Skeletal muscle tissue (tissue), 4 donors: ENCODE measurements around the gene NCKAP5. TPM values are rescaled to one million over a fixed set of nuclear protein-coding genes. Genes with fewer than 3 reads are reported as not detected.

Experiments
- H3K27ac ChIP-seq: one replicate; pipeline ENCODE4 v1.7.0; 2013; ENCODE audit warnings: mild to moderate bottlenecking, low read depth, low read length, inconsistent platforms
- H3K27me3 ChIP-seq, 3 donors: one replicate each; pipeline ENCODE4 v1.7.0; 2013; ENCODE audit warnings: low read length in 3 of 3; ENCODE audit not compliant: control insufficient read depth in 3 of 3, insufficient read depth in 3 of 3
- H3K36me3 ChIP-seq, 3 donors: one replicate each; pipeline ENCODE4 v1.7.0; 2013; ENCODE audit warnings: low read length in 3 of 3; ENCODE audit not compliant: control insufficient read depth in 3 of 3, insufficient read depth in 3 of 3
- H3K4me1 ChIP-seq, 3 donors: one replicate each; pipeline ENCODE4 v1.7.0; 2013; ENCODE audit warnings: low read length in 3 of 3, mild to moderate bottlenecking in 3 of 3; ENCODE audit not compliant: control insufficient read depth in 3 of 3, insufficient read depth in 3 of 3
- H3K4me3 ChIP-seq, 3 donors: one replicate each; pipeline ENCODE4 v1.7.0; 2013; ENCODE audit warnings: low read length in 3 of 3
- H3K9ac ChIP-seq, 3 donors: one replicate each; pipeline ENCODE4 v1.7.0; 2013; ENCODE audit warnings: low read length in 3 of 3, mild to moderate bottlenecking in 3 of 3, moderate library complexity in 2 of 3, low read depth in 1 of 3
- H3K9me3 ChIP-seq, 3 donors: one replicate each; pipeline ENCODE4 v1.7.0; 2013; ENCODE audit warnings: low read length in 3 of 3; ENCODE audit not compliant: control insufficient read depth in 3 of 3
- total RNA-seq: library from RNA; depleted of rRNA; stranded (reverse); fragments of >200 nt; gene quantifications from one replicate; pipeline ENCODE4 v1.2.3, GENCODE V29; 2014
- donor health status: Osteomylitis.

Gene NCKAP5
- total RNA-seq, 1 donor from 2014 or later, result 5.7 TPM

- Histone ChIP-seq H3K36me3 (no peaks in the 10 kb centered on the region), H3K4me3 (no peak overlapping the region), H3K27me3 (no peaks in the 10 kb centered on the region), H3K27ac (no peak overlapping the region), H3K9ac (no peak overlapping the region), H3K9me3 (no peaks in the 10 kb centered on the region), H3K4me1 (no peaks in the 10 kb centered on the region)
These were observed 555.2 kb downstream of the NCKAP5 start for GRCh38 chr2:133012847-133013734.

GRCh38 chr2:133004623-133005022 is 563.6 kb downstream of the NCKAP5 start:
- Histone ChIP-seq H3K36me3 (no peaks in the 10 kb centered on the region), H3K27me3 (no peaks in the 10 kb centered on the region), H3K27ac (no peak overlapping the region), H3K9me3 (peaks cover 0 to 2% (median 0%) of the 10 kb centered on the region in 3 donors), H3K4me1 (no peaks in the 10 kb centered on the region), H3K9ac (no peak overlapping the region), H3K4me3 (no peak overlapping the region)

GRCh38 chr2:132999421-132999820 is 568.8 kb downstream of the NCKAP5 start:
- Histone ChIP-seq H3K36me3 (no peaks in the 10 kb centered on the region), H3K27ac (no peak overlapping the region), H3K9me3 (no peaks in the 10 kb centered on the region), H3K9ac (no peak overlapping the region), H3K4me1 (no peaks in the 10 kb centered on the region), H3K4me3 (no peak overlapping the region), H3K27me3 (no peaks in the 10 kb centered on the region)

- no peaks in the 10 kb centered on the region for H3K36me3 ChIP-seq
- H3K27ac ChIP-seq, result no peak overlapping the region
- H3K9ac ChIP-seq, result no peak overlapping the region
- H3K9me3 ChIP-seq, result no peaks in the 10 kb centered on the region
- H3K4me1 ChIP-seq, result no peaks in the 10 kb centered on the region
- no peak overlapping the region for H3K4me3 ChIP-seq
- H3K27me3 ChIP-seq, result no peaks in the 10 kb centered on the region
These were observed 570.0 kb downstream of the NCKAP5 start for GRCh38 chr2:132998221-132998620.

GRCh38 chr2:132991471-132992045 is 576.7 kb downstream of the NCKAP5 start:
- Histone ChIP-seq H3K9me3 (no peaks in the 10 kb centered on the region), H3K27ac (no peak overlapping the region), H3K4me1 (no peaks in the 10 kb centered on the region), H3K4me3 (no peak overlapping the region), H3K36me3 (no peaks in the 10 kb centered on the region), H3K9ac (no peak overlapping the region), H3K27me3 (no peaks in the 10 kb centered on the region)

- Histone ChIP-seq H3K4me3 (no peak overlapping the region), H3K36me3 (no peaks in the 10 kb centered on the region), H3K9me3 (no peaks in the 10 kb centered on the region), H3K4me1 (no peaks in the 10 kb centered on the region), H3K27ac (no peak overlapping the region), H3K9ac (no peak overlapping the region), H3K27me3 (no peaks in the 10 kb centered on the region)
These were observed 583.5 kb downstream of the NCKAP5 start for GRCh38 chr2:132984731-132985130.

GRCh38 chr2:132980304-132980703 is 588.0 kb downstream of the NCKAP5 start:
- H3K4me3 ChIP-seq, result no peak overlapping the region
- H3K9me3 ChIP-seq, result no peaks in the 10 kb centered on the region
- H3K36me3 ChIP-seq, result no peaks in the 10 kb centered on the region
- H3K4me1 ChIP-seq, result no peaks in the 10 kb centered on the region
- no peak overlapping the region for H3K9ac ChIP-seq
- no peak overlapping the region for H3K27ac ChIP-seq
- no peaks in the 10 kb centered on the region for H3K27me3 ChIP-seq

- Histone ChIP-seq H3K9me3 (no peaks in the 10 kb centered on the region), H3K4me1 (no peaks in the 10 kb centered on the region), H3K9ac (no peak overlapping the region), H3K4me3 (no peak overlapping the region), H3K27ac (no peak overlapping the region), H3K36me3 (no peaks in the 10 kb centered on the region), H3K27me3 (no peaks in the 10 kb centered on the region)
These were observed 588.7 kb downstream of the NCKAP5 start for GRCh38 chr2:132979339-132980093.

GRCh38 chr2:132978840-132979239 is 589.4 kb downstream of the NCKAP5 start:
- H3K9me3 ChIP-seq, result no peaks in the 10 kb centered on the region
- no peak overlapping the region for H3K27ac ChIP-seq
- H3K4me3 ChIP-seq, result no peak overlapping the region
- H3K4me1 ChIP-seq, result no peaks in the 10 kb centered on the region
- no peaks in the 10 kb centered on the region for H3K27me3 ChIP-seq
- no peaks in the 10 kb centered on the region for H3K36me3 ChIP-seq
- no peak overlapping the region for H3K9ac ChIP-seq
